Ovary (tissue), 3 donors: ENCODE data around the gene LONRF2.

Experiments
- POLR2A ChIP-seq: fragments of 450-650 bp; IDR thresholded peaks from one replicate; pipeline ENCODE4 v1.6.1; 2017; ENCODE audit warnings: antibody characterized with exemption, mild to moderate bottlenecking, moderate library complexity
- TF ChIP-seq, protein P1 (sequence below), 3 donors: fragments of 450-650 bp in 2 of 3; fragments of 200-600 bp in 1 of 3; IDR thresholded peaks; one replicate each; pipeline versions ENCODE4 v1.5.1 to v1.8.0; 2016 to 2022; ENCODE audit warnings: antibody characterized with exemption in 3 of 3, mild to moderate bottlenecking in 1 of 3
- donor health status: DM: no; HTN: no; CAD: no.

DNA sequence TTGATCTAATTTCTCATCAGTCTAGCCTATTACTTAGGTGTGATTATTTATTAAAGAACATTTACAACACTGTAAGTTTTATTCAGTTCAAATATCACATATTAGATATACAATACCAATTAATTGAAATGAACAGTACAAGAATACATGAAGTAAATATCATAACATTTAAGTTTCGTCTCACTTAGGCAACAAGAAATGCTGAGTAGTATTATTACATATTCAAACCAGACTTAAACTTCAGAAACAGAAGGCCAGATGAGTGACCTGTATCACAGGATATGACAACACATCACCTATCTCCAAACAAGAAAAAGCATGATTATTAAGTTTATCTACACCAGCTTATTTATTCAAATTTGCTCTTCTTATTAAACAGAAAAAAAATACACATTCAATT is 48.9 kb downstream of the LONRF2 start:
- TF ChIP-seq, protein P1, sequence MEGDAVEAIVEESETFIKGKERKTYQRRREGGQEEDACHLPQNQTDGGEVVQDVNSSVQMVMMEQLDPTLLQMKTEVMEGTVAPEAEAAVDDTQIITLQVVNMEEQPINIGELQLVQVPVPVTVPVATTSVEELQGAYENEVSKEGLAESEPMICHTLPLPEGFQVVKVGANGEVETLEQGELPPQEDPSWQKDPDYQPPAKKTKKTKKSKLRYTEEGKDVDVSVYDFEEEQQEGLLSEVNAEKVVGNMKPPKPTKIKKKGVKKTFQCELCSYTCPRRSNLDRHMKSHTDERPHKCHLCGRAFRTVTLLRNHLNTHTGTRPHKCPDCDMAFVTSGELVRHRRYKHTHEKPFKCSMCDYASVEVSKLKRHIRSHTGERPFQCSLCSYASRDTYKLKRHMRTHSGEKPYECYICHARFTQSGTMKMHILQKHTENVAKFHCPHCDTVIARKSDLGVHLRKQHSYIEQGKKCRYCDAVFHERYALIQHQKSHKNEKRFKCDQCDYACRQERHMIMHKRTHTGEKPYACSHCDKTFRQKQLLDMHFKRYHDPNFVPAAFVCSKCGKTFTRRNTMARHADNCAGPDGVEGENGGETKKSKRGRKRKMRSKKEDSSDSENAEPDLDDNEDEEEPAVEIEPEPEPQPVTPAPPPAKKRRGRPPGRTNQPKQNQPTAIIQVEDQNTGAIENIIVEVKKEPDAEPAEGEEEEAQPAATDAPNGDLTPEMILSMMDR (IDR thresholded peaks at IDR 0.05): no peak
- TF ChIP-seq POLR2A: no peak
